Measurements from ENCODE around the gene CRKL. TPM values are rescaled to one million over a fixed set of nuclear protein-coding genes. Genes with fewer than 3 reads are reported as not detected.

The CRKL gene
- total RNA-seq, 1 experiment from 2014 or later: 82.5 TPM

DNA sequence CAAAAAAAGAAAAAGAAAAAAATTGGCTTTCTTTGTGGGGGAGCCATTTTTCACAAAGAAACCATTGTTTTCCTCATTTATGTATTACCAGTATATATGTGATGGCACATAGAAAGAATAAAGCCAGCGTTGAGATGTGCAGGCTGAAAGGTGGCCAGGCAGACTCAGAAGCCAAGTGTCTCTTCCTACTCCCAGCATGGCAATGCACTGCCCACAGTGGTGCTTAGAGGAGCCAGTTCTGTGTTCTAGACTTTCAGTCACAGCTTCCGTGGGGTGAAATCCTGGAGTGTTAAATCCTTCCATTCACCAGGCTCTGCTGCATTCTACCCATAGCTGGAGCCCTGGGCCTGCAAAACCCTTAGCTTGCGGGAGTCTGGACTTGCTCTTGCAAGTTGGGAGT lies 39.5 kb upstream of the CRKL start:
- ChIA-PET POLR2A (ENCODE audit: low non-redundant PET) (no interaction called here), CTCF (no interaction called here)
- no peaks in the 10 kb centered on the region for H3K9me3 ChIP-seq (ENCODE audit: low read depth, low read length, poor library complexity, severe bottlenecking)
- H3K27ac ChIP-seq (ENCODE audit: low read depth, low read length, poor library complexity, severe bottlenecking): no peak overlapping the region
- intact Hi-C loops (cut with micrococcal nuclease; ENCODE audit: unreplicated experiment): no loop called here
- peaks cover 8% of the 10 kb centered on the region for H3K36me3 ChIP-seq (ENCODE audit: insufficient read depth, low read length, poor library complexity, severe bottlenecking)
- H3K4me1 ChIP-seq (ENCODE audit: insufficient read depth, low read length, poor library complexity, severe bottlenecking): no peaks in the 10 kb centered on the region
- DNase-seq (ENCODE audit: low spot score): no peak
- TF ChIP-seq EZH2 (IDR thresholded peaks at IDR 0.05; ENCODE audit: borderline replicate concordance, low read depth, low read length, poor library complexity, severe bottlenecking): no peak
- TF ChIP-seq, protein P1, sequence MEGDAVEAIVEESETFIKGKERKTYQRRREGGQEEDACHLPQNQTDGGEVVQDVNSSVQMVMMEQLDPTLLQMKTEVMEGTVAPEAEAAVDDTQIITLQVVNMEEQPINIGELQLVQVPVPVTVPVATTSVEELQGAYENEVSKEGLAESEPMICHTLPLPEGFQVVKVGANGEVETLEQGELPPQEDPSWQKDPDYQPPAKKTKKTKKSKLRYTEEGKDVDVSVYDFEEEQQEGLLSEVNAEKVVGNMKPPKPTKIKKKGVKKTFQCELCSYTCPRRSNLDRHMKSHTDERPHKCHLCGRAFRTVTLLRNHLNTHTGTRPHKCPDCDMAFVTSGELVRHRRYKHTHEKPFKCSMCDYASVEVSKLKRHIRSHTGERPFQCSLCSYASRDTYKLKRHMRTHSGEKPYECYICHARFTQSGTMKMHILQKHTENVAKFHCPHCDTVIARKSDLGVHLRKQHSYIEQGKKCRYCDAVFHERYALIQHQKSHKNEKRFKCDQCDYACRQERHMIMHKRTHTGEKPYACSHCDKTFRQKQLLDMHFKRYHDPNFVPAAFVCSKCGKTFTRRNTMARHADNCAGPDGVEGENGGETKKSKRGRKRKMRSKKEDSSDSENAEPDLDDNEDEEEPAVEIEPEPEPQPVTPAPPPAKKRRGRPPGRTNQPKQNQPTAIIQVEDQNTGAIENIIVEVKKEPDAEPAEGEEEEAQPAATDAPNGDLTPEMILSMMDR (conservative IDR thresholded peaks at IDR 0.05; ENCODE audit: low read depth, low read length): no peak
- no peaks in the 10 kb centered on the region for H3K27me3 ChIP-seq (replicated peaks; ENCODE audit: insufficient read depth, low read depth, low read length, poor library complexity)
- H3K4me3 ChIP-seq (ENCODE audit: low read depth, low read length, poor library complexity, severe bottlenecking): no peak overlapping the region
- no TSS peak for BruUV-seq (replicated peaks)

DNA sequence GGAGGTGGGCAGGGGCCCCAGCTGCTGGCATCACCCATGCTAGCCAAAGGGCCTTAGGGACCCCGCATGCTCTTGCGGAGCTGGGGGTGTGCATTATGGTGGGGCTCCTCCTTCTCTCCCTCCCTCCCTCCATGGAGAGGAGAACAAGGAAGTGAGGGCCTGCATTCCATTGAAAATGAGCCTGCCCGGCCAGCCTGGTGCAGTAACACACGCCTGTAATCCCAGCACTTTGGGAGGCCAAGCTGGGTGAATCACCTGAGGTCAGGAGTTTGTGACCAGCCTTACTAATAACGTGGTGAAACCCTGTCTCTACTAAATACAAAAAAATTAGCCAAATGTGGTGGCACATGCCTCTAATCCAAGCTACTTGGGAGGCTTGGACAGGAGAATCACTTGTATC lies 36.0 kb upstream of the CRKL start:
- ChIA-PET POLR2A (ENCODE audit: low non-redundant PET) (no interaction called here), CTCF (no interaction called here)
- Histone ChIP-seq H3K27ac (ENCODE audit: low read depth, low read length, poor library complexity, severe bottlenecking) (no peak overlapping the region), H3K9me3 (ENCODE audit: low read depth, low read length, poor library complexity, severe bottlenecking) (no peaks in the 10 kb centered on the region), H3K4me1 (ENCODE audit: insufficient read depth, low read length, poor library complexity, severe bottlenecking) (no peaks in the 10 kb centered on the region), H3K4me3 (ENCODE audit: low read depth, low read length, poor library complexity, severe bottlenecking) (no peak overlapping the region), H3K27me3 (replicated peaks; ENCODE audit: insufficient read depth, low read depth, low read length, poor library complexity) (no peaks in the 10 kb centered on the region), H3K36me3 (ENCODE audit: insufficient read depth, low read length, poor library complexity, severe bottlenecking) (peaks cover 8% of the 10 kb centered on the region)
- BruUV-seq (replicated peaks): no TSS peak
- intact Hi-C loops (cut with micrococcal nuclease; ENCODE audit: unreplicated experiment): loop anchor here (10.0 kb wide), 1 partner anchor 64 kb away; no protein-coding TSS in a partner anchor
- TF ChIP-seq, protein P1 (conservative IDR thresholded peaks at IDR 0.05; ENCODE audit: low read depth, low read length): no peak
- TF ChIP-seq EZH2 (IDR thresholded peaks at IDR 0.05; ENCODE audit: borderline replicate concordance, low read depth, low read length, poor library complexity, severe bottlenecking): no peak
- no peak for DNase-seq (ENCODE audit: low spot score)

DNA sequence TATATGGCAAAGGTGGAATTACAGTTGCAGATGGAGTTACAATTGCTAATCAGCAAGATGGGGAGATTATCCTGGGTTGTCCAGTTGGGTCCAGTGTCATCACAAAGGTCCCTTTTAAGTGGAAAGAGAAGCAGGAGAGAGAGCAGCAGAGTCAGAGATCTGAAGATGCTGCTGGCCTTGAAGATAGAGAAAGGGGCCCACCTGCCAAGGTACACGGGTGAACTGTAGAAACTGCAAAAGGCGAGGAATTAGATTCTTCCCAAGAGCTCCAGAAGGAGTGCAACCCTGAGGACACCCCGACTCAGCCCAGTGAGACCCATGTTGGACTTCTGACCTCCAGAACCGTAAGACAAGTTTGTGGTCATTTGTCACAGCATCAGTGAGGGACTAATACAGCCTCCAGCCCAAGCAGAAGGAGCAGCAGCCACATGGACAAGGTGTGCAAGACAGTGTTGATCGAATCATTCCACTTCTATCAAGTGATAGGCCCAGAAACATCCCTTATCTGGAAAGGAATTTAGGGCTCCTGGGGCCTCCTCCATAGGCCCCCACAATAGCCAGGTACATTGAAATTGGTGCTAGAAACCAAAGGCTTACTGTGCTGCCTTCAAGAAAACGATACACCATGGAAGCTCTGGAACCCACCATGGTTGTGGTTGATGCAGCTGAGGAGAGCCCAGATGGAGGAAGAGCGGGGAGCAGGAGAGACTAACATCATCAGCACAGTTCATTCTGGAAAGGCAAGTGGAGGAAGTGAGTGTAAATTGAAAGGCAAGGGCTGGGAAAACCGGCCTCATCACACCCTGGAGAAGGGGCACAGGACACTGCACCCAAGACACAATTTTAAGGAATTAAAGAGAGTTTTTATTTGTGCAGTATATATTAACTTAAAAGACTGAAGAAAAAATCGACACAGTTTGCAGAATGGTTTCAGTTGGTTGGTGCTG lies 35.1 kb upstream of the CRKL start:
- ChIA-PET CTCF (no interaction called here), POLR2A (ENCODE audit: low non-redundant PET) (no interaction called here)
- BruUV-seq (replicated peaks): no TSS peak
- Histone ChIP-seq H3K4me3 (ENCODE audit: low read depth, low read length, poor library complexity, severe bottlenecking) (no peak overlapping the region), H3K4me1 (ENCODE audit: insufficient read depth, low read length, poor library complexity, severe bottlenecking) (no peaks in the 10 kb centered on the region), H3K36me3 (ENCODE audit: insufficient read depth, low read length, poor library complexity, severe bottlenecking) (peaks cover 8% of the 10 kb centered on the region), H3K9me3 (ENCODE audit: low read depth, low read length, poor library complexity, severe bottlenecking) (no peaks in the 10 kb centered on the region), H3K27ac (ENCODE audit: low read depth, low read length, poor library complexity, severe bottlenecking) (no peak overlapping the region), H3K27me3 (replicated peaks; ENCODE audit: insufficient read depth, low read depth, low read length, poor library complexity) (no peaks in the 10 kb centered on the region)
- no peak for DNase-seq (ENCODE audit: low spot score)
- TF ChIP-seq, protein P1 (conservative IDR thresholded peaks at IDR 0.05; ENCODE audit: low read depth, low read length): no peak
- intact Hi-C loops (cut with micrococcal nuclease; ENCODE audit: unreplicated experiment): loop anchor here (10.0 kb wide), 1 partner anchor 63 kb away; no protein-coding TSS in a partner anchor

Measured in A673 (cell line).